ENCODE data around the gene OR10H1.

OR10H1 gene

DNA sequence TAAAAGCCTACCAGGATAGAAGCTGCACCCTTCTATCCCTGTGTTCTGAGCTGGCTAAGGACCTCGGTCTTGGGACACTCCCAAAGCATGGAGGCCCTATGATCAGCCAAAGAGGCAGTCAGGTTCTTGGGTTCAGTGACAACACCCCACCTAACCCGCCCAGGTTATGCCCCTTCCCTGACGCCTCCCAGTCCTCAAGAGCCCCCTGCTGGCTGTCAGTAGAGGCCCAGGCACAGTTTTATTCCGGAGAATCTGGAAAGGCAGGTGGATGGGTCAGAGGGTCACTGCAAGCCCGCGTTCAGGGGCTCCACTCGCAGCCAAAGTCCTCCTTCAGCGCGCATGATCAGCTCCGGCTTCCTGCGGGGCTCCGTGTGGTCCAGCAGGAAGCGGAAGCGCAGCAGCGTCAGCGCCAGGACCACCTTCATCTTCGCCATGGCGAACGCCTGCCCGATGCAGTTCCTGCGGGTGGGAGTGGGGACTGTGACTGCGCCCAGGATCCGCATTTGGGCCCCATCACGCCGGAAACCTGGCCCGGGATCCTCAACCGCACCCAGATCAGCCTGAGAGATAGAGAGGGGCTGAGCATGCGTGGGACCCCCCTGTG lies 55.4 kb downstream of the OR10H1 start:
- peak in 1 of 2 experiments; percentile 8 for DNase-seq

DNA sequence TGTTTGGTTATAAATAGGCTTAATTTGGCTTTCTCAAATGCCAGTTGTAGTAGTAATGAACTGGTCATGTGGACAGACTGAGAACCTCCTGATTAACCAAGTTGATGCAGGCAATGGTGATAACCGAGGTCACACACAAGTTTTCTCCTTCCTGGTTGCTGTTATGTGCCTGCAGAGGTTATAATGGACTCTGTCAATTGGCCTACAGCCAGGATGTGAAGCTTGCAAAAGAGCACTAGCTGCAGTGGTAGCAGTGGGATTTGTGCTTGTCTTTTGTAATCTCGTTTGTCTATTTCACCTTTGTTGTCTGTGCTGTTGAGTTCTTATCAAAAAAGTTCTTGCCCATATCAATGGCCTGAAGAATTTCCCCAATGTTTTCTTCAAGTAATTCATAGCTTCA lies 57.1 kb downstream of the OR10H1 start:
- no peak for DNase-seq

All from activated CD4-positive, alpha-beta T cell treated with anti-CD3 and anti-CD28 coated beads, Interleukin-2, amount 50 U/mL, for 48 hours (primary cell).